Karpas-422 (cell line): ENCODE measurements around the gene NISCH. TPM values are rescaled to one million over a fixed set of nuclear protein-coding genes. Genes with fewer than 3 reads are reported as not detected.

ENCODE experiments used
- DNase-seq: peaks from one replicate; pipeline ENCODE4 v3.0.0-alpha.2; 2015
- H2AFZ ChIP-seq: fragments of 200-600 bp; sonication (generic); 2 replicates; pipeline ENCODE4 v1.6.1; 2014; ENCODE audit warnings: antibody characterized with exemption, low read length, mixed read lengths
- H3K27ac ChIP-seq: fragments of 200-600 bp; sonication (generic); 2 replicates; pipeline ENCODE4 v1.5.1; 2014; ENCODE audit warnings: mild to moderate bottlenecking, low read length, moderate library complexity
- H3K27me3 ChIP-seq: fragments of 200-600 bp; sonication (generic); 2 replicates; pipeline ENCODE4 v1.6.1; 2014; ENCODE audit warnings: low read length, mixed read lengths
- H3K36me3 ChIP-seq: fragments of 200-600 bp; sonication (generic); 2 replicates; pipeline ENCODE4 v1.6.1; 2014; ENCODE audit warnings: low read length, mixed read lengths; ENCODE audit not compliant: insufficient read depth
- H3K4me1 ChIP-seq: fragments of 200-600 bp; sonication (generic); 2 replicates; pipeline ENCODE4 v1.6.1; 2014; ENCODE audit warnings: mild to moderate bottlenecking, low read length, mixed read lengths
- H3K4me2 ChIP-seq: fragments of 200-600 bp; sonication (generic); 2 replicates; pipeline ENCODE4 v1.6.1; 2014; ENCODE audit warnings: low read length, low read depth, mild to moderate bottlenecking; ENCODE audit not compliant: poor library complexity, severe bottlenecking
- H3K4me3 ChIP-seq: fragments of 200-600 bp; sonication (generic); 2 replicates; pipeline ENCODE4 v1.5.1; 2014; ENCODE audit warnings: mild to moderate bottlenecking, antibody characterized with exemption, low read length, mixed read lengths
- H3K79me2 ChIP-seq: fragments of 200-600 bp; sonication (generic); 2 replicates; pipeline ENCODE4 v1.6.1; 2014; ENCODE audit warnings: mild to moderate bottlenecking, low read length, mixed read lengths
- H3K9ac ChIP-seq: fragments of 200-600 bp; sonication (generic); 2 replicates; pipeline ENCODE4 v1.6.0; 2014; ENCODE audit warnings: low read length
- H3K9me2 ChIP-seq: fragments of 200-600 bp; sonication (generic), shearing (Covaris generic); replicated peaks from 2 replicates; pipeline ENCODE4 v1.6.0; 2014; ENCODE audit warnings: mild to moderate bottlenecking, low read length, moderate library complexity; ENCODE audit not compliant: insufficient read depth
- H3K9me3 ChIP-seq: fragments of 300-700, 200-600 bp; sonication (generic); 2 replicates; pipeline ENCODE4 v1.6.1; 2014; ENCODE audit warnings: low read length, mixed read lengths
- H4K20me1 ChIP-seq: fragments of 200-600 bp; sonication (generic); 2 replicates; pipeline ENCODE4 v1.6.1; 2014; ENCODE audit warnings: mild to moderate bottlenecking, antibody characterized with exemption, low read length, low read depth; ENCODE audit not compliant: insufficient read depth
- total RNA-seq: library from RNA; depleted of rRNA; stranded (reverse); fragments of >200 nt; shearing (Covaris generic); gene quantifications from 2 replicates; pipeline ENCODE4 v1.2.3, GENCODE V29; 2014; ENCODE audit warnings: low replicate concordance

The NISCH gene
- total RNA-seq, 1 experiment from 2014 or later = 44.2 TPM

GRCh38 chr3:52438104-52438376 lies 17.4 kb upstream of the NISCH start:
- Histone ChIP-seq H3K9me2 (no peaks in the 10 kb centered on the region), H3K27me3 (no peaks in the 10 kb centered on the region), H3K36me3 (no peaks in the 10 kb centered on the region), H3K9ac (no peak overlapping the region), H3K79me2 (no peaks in the 10 kb centered on the region), H3K27ac (no peak overlapping the region), H3K4me3 (no peak overlapping the region), H4K20me1 (no peaks in the 10 kb centered on the region), H3K4me1 (no peaks in the 10 kb centered on the region), H3K4me2 (no peak overlapping the region), H2AFZ (no peak overlapping the region), H3K9me3 (no peaks in the 10 kb centered on the region)
- DNase-seq = no peak

- Histone ChIP-seq H3K79me2 (no peaks in the 10 kb centered on the region), H3K36me3 (no peaks in the 10 kb centered on the region), H3K9me2 (no peaks in the 10 kb centered on the region), H3K9ac (no peak overlapping the region), H3K4me1 (no peaks in the 10 kb centered on the region), H3K9me3 (no peaks in the 10 kb centered on the region), H3K4me3 (no peak overlapping the region), H2AFZ (no peak overlapping the region), H4K20me1 (no peaks in the 10 kb centered on the region), H3K27me3 (no peaks in the 10 kb centered on the region), H3K4me2 (no peak overlapping the region), H3K27ac (no peak overlapping the region)
- no peak for DNase-seq
These were observed 16.6 kb upstream of the NISCH start for GRCh38 chr3:52438579-52439425.

- H3K9ac ChIP-seq = no peak overlapping the region
- no peaks in the 10 kb centered on the region for H3K79me2 ChIP-seq
- no peak overlapping the region for H3K4me2 ChIP-seq
- no peaks in the 10 kb centered on the region for H3K36me3 ChIP-seq
- no peak for DNase-seq
- H3K9me3 ChIP-seq = no peaks in the 10 kb centered on the region
- no peak overlapping the region for H3K4me3 ChIP-seq
- H3K27ac ChIP-seq = no peak overlapping the region
- H4K20me1 ChIP-seq = no peaks in the 10 kb centered on the region
- H3K9me2 ChIP-seq = no peaks in the 10 kb centered on the region
- peaks cover 4% of the 10 kb centered on the region; the same call in 1 of the 2 replicates for H3K4me1 ChIP-seq
- no peak overlapping the region for H2AFZ ChIP-seq
- no peaks in the 10 kb centered on the region for H3K27me3 ChIP-seq
These were observed 15.8 kb upstream of the NISCH start for GRCh38 chr3:52439426-52440248.

- Histone ChIP-seq H3K36me3 (no peaks in the 10 kb centered on the region), H3K79me2 (no peaks in the 10 kb centered on the region), H4K20me1 (no peaks in the 10 kb centered on the region), H3K27me3 (no peaks in the 10 kb centered on the region), H3K4me2 (no peak overlapping the region), H3K27ac (no peak overlapping the region), H3K9me2 (no peaks in the 10 kb centered on the region), H3K4me1 (peaks cover 6% of the 10 kb centered on the region; the same call in 1 of the 2 replicates), H3K4me3 (no peak overlapping the region), H2AFZ (no peak overlapping the region), H3K9me3 (no peaks in the 10 kb centered on the region), H3K9ac (no peak overlapping the region)
- DNase-seq = no peak
These were observed 15.2 kb upstream of the NISCH start for GRCh38 chr3:52440249-52440551.

- no peaks in the 10 kb centered on the region for H4K20me1 ChIP-seq
- H3K4me3 ChIP-seq = no peak overlapping the region
- H3K9me2 ChIP-seq = no peaks in the 10 kb centered on the region
- H3K9me3 ChIP-seq = no peaks in the 10 kb centered on the region
- no peak overlapping the region for H3K9ac ChIP-seq
- H3K4me2 ChIP-seq = no peak overlapping the region
- no peaks in the 10 kb centered on the region for H3K27me3 ChIP-seq
- H3K4me1 ChIP-seq = peaks cover 6% of the 10 kb centered on the region; the same call in 1 of the 2 replicates
- no peak for DNase-seq
- no peak overlapping the region for H2AFZ ChIP-seq
- no peaks in the 10 kb centered on the region for H3K79me2 ChIP-seq
- no peaks in the 10 kb centered on the region for H3K36me3 ChIP-seq
- H3K27ac ChIP-seq = no peak overlapping the region
These were observed 14.7 kb upstream of the NISCH start for GRCh38 chr3:52440671-52441070.

- Histone ChIP-seq H3K4me3 (no peak overlapping the region), H3K9me3 (no peaks in the 10 kb centered on the region), H3K27ac (no peak overlapping the region), H3K9me2 (no peaks in the 10 kb centered on the region), H3K9ac (no peak overlapping the region), H3K4me2 (no peak overlapping the region), H3K79me2 (no peaks in the 10 kb centered on the region), H3K27me3 (no peaks in the 10 kb centered on the region), H3K4me1 (peaks cover 6% of the 10 kb centered on the region; the same call in 1 of the 2 replicates), H2AFZ (no peak overlapping the region), H4K20me1 (no peaks in the 10 kb centered on the region), H3K36me3 (no peaks in the 10 kb centered on the region)
- DNase-seq = no peak
These were observed 14.2 kb upstream of the NISCH start for GRCh38 chr3:52441091-52441771.

- H3K27me3 ChIP-seq = no peaks in the 10 kb centered on the region
- H3K9me3 ChIP-seq = no peaks in the 10 kb centered on the region
- H3K9ac ChIP-seq = no peak overlapping the region
- no peaks in the 10 kb centered on the region for H3K79me2 ChIP-seq
- H3K27ac ChIP-seq = no peak overlapping the region
- H3K36me3 ChIP-seq = no peaks in the 10 kb centered on the region
- no peak overlapping the region for H3K4me3 ChIP-seq
- no peak overlapping the region for H2AFZ ChIP-seq
- no peak for DNase-seq
- no peaks in the 10 kb centered on the region for H4K20me1 ChIP-seq
- H3K9me2 ChIP-seq = no peaks in the 10 kb centered on the region
- peaks cover 6% of the 10 kb centered on the region; the same call in 1 of the 2 replicates for H3K4me1 ChIP-seq
- H3K4me2 ChIP-seq = no peak overlapping the region
These were observed 13.6 kb upstream of the NISCH start for GRCh38 chr3:52441772-52442332.
